ENCODE results near the gene CARHSP1. TPM values are rescaled to one million over a fixed set of nuclear protein-coding genes. Genes with fewer than 3 reads are reported as not detected.

The CARHSP1 gene
- total and polyA plus RNA-seq, 2 of the 4 experiments (the other 2 are of a cell fraction): 121 to 138 TPM

GRCh38 chr16:8880839-8881510, 12.2 kb upstream of the CARHSP1 start:
- Histone ChIP-seq H3K14ac (replicated peaks; ENCODE audit: low read depth, low read length) (no peak overlapping the region), H3K9ac (ENCODE audit: low read depth, low read length) (no peak overlapping the region), H2AFZ (replicated peaks; ENCODE audit: low read length, poor library complexity) (no peak overlapping the region), H3K9me1 (ENCODE audit: insufficient read depth, low read length) (peaks cover 21% of the 10 kb centered on the region), H2BK15ac (ENCODE audit: low read depth, low read length) (no peak overlapping the region), H3K4ac (ENCODE audit: low read depth, low read length) (no peak overlapping the region), H3K4me1 (ENCODE audit: control insufficient read depth, insufficient read depth, low read length) (peaks cover 32% of the 10 kb centered on the region), H3K27me3 (ENCODE audit: control insufficient read depth, insufficient read depth, low read length) (no peaks in the 10 kb centered on the region), H3K4me2 (ENCODE audit: low read depth, low read length) (no peak overlapping the region), H4K5ac (ENCODE audit: low read depth, low read length) (no peak overlapping the region), H4K91ac (ENCODE audit: insufficient read depth, low read depth, low read length) (no peak overlapping the region), H3K18ac (ENCODE audit: low read depth, low read length) (no peak overlapping the region), H4K8ac (ENCODE audit: low read depth in 2 of 2, low read length in 2 of 2) (no peak overlapping the region), H2AK5ac (ENCODE audit: low read depth, low read length) (no peak overlapping the region), H2AK9ac (replicated peaks; ENCODE audit: low read depth, low read length, poor library complexity) (no peak overlapping the region), H3K9me3 (ENCODE audit: control insufficient read depth, insufficient read depth, low read length) (no peaks in the 10 kb centered on the region), H2BK20ac (ENCODE audit: low read depth, low read length) (no peak overlapping the region), H3K27ac (ENCODE audit: insufficient read depth, low read length) (no peak overlapping the region), H3K4me3 (ENCODE audit: insufficient read depth, low read depth, low read length) (no peak overlapping the region), H3K79me1 (ENCODE audit: low read depth in 1 of 2, low read length in 2 of 2) (peaks cover 0 to 18% of the 10 kb centered on the region in 2 experiments; a peak in 2 of 4 replicates), H2BK120ac (ENCODE audit: low read depth, low read length) (no peak overlapping the region), H3K23ac (ENCODE audit: low read depth, low read length) (no peak overlapping the region), H2BK5ac (ENCODE audit: low read depth, low read length, poor library complexity, severe bottlenecking) (no peak overlapping the region), H4K20me1 (ENCODE audit: insufficient read depth, low read length) (peaks cover 14% of the 10 kb centered on the region), H3K36me3 (ENCODE audit: control insufficient read depth, insufficient read depth, low read length) (no peaks in the 10 kb centered on the region), H3K56ac (ENCODE audit: extremely low read depth, insufficient read depth, low read length) (no peak overlapping the region)
- ChIA-PET CTCF (interaction anchor here (0.7 to 1.6 kb wide), 4 partner anchors 11 to 59 kb away, joined by 3 to 6 read pairs (median 4); no protein-coding TSS in a partner anchor), POLR2A (ENCODE audit: unreplicated experiment) (interaction anchor here (0.6 kb wide), 1 partner anchor 220 kb away, joined by 6 read pairs; no protein-coding TSS in a partner anchor)
- ATAC-seq (ENCODE audit: low read depth) (no peak), DNase-seq (no peak)
- in situ Hi-C loops (cut with MboI; ENCODE audit: low sequenced_read_pairs): loop anchor here (5.0 kb wide), 2 partner anchors 224 to 314 kb away; no protein-coding TSS in a partner anchor
- no TSS peak for BruUV-seq (replicated peaks)
- 100% methylated on average over 4 of the region's 8 CpGs; no CpG with 5 or more reads in 1 of the 2 experiments for WGBS, 2 experiments (ENCODE audit: extremely low coverage in 2 of 2, insufficient read length in 1 of 2)
- intact Hi-C loops (cut with micrococcal nuclease): loop anchor here (1.0 to 10.0 kb wide), 4 partner anchors 64 to 314 kb away; partner anchors contain the start of genes PMM2 and TMEM186
- dilution Hi-C loops (cut with HindIII; ENCODE audit: low sequenced_read_pairs, unreplicated experiment): no loop called here
- TF ChIP-seq CEBPB (IDR thresholded peaks at IDR 0.05; ENCODE audit: low read depth, low read length): 0 out of 2 replicates have a peak, but pooled peaks have one; percentile 11
- TF ChIP-seq NFE2L2 (IDR thresholded peaks at IDR 0.05; ENCODE audit: low read depth, low read length): no peak
